OCI-LY1 (cell line): Measurements from ENCODE around the gene SDK1.

ENCODE experiments used
- EZH2 ChIP-seq: fragments of 200-600 bp; sonication (generic), shearing (Covaris generic); IDR thresholded peaks from 2 replicates; pipeline ENCODE4 v1.8.0; 2017; ENCODE audit warnings: borderline replicate concordance, mixed run types, mild to moderate bottlenecking, antibody characterized with exemption, low read length, moderate library complexity, mixed read lengths
- TF ChIP-seq, protein P1 (sequence below): fragments of 200-600 bp; sonication (generic), shearing (Covaris generic); IDR thresholded peaks from 2 replicates; pipeline ENCODE4 v1.5.1; 2017; ENCODE audit warnings: mild to moderate bottlenecking, antibody characterized with exemption, low read length, moderate library complexity, mixed read lengths

DNA sequence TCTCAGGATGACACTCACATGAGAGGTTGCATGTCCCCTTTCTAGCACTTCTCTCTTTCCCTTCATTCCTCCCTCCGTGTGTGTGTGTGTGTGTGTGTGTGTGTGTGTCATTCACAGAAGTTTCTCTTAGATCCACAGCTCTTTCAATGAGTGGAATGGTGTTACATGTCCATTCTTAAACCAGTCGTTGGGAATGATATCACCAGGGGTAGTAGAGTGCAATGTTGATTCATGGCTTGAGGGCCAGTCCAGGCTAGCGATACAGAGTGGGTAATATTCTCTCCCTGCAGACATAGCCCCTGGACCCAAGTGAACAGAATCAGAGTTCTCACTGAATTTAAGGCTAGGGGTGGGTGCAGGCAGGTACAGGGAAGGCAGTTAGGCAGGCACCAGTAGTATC lies 187.8 kb downstream of the SDK1 start:
- no peak for TF ChIP-seq EZH2
- TF ChIP-seq, protein P1, sequence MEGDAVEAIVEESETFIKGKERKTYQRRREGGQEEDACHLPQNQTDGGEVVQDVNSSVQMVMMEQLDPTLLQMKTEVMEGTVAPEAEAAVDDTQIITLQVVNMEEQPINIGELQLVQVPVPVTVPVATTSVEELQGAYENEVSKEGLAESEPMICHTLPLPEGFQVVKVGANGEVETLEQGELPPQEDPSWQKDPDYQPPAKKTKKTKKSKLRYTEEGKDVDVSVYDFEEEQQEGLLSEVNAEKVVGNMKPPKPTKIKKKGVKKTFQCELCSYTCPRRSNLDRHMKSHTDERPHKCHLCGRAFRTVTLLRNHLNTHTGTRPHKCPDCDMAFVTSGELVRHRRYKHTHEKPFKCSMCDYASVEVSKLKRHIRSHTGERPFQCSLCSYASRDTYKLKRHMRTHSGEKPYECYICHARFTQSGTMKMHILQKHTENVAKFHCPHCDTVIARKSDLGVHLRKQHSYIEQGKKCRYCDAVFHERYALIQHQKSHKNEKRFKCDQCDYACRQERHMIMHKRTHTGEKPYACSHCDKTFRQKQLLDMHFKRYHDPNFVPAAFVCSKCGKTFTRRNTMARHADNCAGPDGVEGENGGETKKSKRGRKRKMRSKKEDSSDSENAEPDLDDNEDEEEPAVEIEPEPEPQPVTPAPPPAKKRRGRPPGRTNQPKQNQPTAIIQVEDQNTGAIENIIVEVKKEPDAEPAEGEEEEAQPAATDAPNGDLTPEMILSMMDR, result no peak
